ENCODE measurements around the gene SLC19A2. TPM values are rescaled to one million over a fixed set of nuclear protein-coding genes. Genes with fewer than 3 reads are reported as not detected.

Gene SLC19A2
- total RNA-seq, 4 donors from 2014 or later: 19.0 to 38.8 (median 20.6) TPM

DNA sequence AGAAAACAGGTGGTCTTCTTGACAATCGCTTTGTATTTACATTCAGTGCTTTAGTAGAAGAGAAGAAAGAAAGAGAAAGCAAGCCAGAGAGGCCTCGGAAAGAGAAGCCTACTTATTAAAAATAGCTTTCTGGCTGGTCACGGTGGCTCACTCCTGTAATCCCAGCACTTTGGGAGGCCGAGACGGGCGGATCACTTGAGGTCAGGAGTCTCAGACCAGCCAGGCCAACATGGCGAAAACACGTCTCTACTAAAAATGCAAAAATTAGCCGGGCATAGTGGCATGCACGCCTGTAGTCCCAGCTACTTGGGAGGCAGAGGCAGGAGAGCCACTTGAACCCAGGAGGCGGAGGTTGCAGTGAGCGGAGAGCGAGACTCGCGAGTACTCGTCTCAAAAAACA, 1.8 kb upstream of the SLC19A2 start:
- DNase-seq (ENCODE audit: extremely low spot score): no peak
- 89% methylated on average over 16 of the region's 16 CpGs for WGBS
- H3K4me3 ChIP-seq: no peak overlapping the region
- TF ChIP-seq POLR2AphosphoS5 (IDR thresholded peaks at IDR 0.05) (no peak), POLR2A (IDR thresholded peaks at IDR 0.05; ENCODE audit: low read depth) (no peak), CTCF (IDR thresholded peaks at IDR 0.05) (no peak), EP300 (IDR thresholded peaks at IDR 0.05) (no peak)
- H3K27me3 ChIP-seq: no peaks in the 10 kb centered on the region
- intact Hi-C loops (cut with DNase I): loop anchor here (10.0 kb wide), 1 partner anchor 383 kb away; the partner anchor contains the start of gene ATP1B1
- H3K36me3 ChIP-seq: no peaks in the 10 kb centered on the region
- H3K9me3 ChIP-seq: no peaks in the 10 kb centered on the region
- H3K27ac ChIP-seq (replicated peaks in 1 of 4): peak overlapping the region; percentile 96 to 99 (median 98)
- H3K4me1 ChIP-seq: peaks cover 9 to 47% (median 42%) of the 10 kb centered on the region in 4 donors

- Histone ChIP-seq H3K4me1 (peaks cover 9 to 51% (median 47%) of the 10 kb centered on the region in 4 donors), H3K9me3 (no peaks in the 10 kb centered on the region), H3K27ac (replicated peaks in 1 of 4) (peak overlapping the region; percentile 96 to 99 (median 98)), H3K36me3 (no peaks in the 10 kb centered on the region), H3K27me3 (no peaks in the 10 kb centered on the region), H3K4me3 (peak overlapping the region in 3 of 4 donors; percentile 79 to 85 (median 81))
- WGBS: 77% methylated on average over 5 of the region's 5 CpGs
- TF ChIP-seq POLR2AphosphoS5 (IDR thresholded peaks at IDR 0.05): no peak
- TF ChIP-seq EP300 (IDR thresholded peaks at IDR 0.05): no peak
- TF ChIP-seq POLR2A (IDR thresholded peaks at IDR 0.05; ENCODE audit: low read depth): no peak
- no peak for TF ChIP-seq CTCF (IDR thresholded peaks at IDR 0.05)
- DNase-seq (ENCODE audit: extremely low spot score): no peak
- intact Hi-C loops (cut with DNase I): loop anchor here (10.0 kb wide), 1 partner anchor 382 kb away; the partner anchor contains the start of gene ATP1B1
Measured at GRCh38 chr1:169487133-169487532, 1.4 kb upstream of the SLC19A2 start.

GRCh38 chr1:169486281-169487051, 722 bp upstream of the SLC19A2 start:
- H3K36me3 ChIP-seq: no peaks in the 10 kb centered on the region
- TF ChIP-seq CTCF (IDR thresholded peaks at IDR 0.05) (no peak), POLR2A (IDR thresholded peaks at IDR 0.05; ENCODE audit: low read depth) (no peak), POLR2AphosphoS5 (IDR thresholded peaks at IDR 0.05) (no peak)
- H3K27ac ChIP-seq (replicated peaks in 1 of 4): peak overlapping the region; percentile 96 to 99 (median 98)
- H3K9me3 ChIP-seq: no peaks in the 10 kb centered on the region
- H3K4me3 ChIP-seq: peak overlapping the region; percentile 77 to 85 (median 80)
- WGBS: 2% methylated on average over 14 of the region's 14 CpGs
- peaks cover 9 to 52% (median 48%) of the 10 kb centered on the region in 4 donors for H3K4me1 ChIP-seq
- no peak for DNase-seq (ENCODE audit: extremely low spot score)
- intact Hi-C loops (cut with DNase I): loop anchor here (10.0 kb wide), 1 partner anchor 382 kb away; the partner anchor contains the start of gene ATP1B1
- no peaks in the 10 kb centered on the region for H3K27me3 ChIP-seq

DNA sequence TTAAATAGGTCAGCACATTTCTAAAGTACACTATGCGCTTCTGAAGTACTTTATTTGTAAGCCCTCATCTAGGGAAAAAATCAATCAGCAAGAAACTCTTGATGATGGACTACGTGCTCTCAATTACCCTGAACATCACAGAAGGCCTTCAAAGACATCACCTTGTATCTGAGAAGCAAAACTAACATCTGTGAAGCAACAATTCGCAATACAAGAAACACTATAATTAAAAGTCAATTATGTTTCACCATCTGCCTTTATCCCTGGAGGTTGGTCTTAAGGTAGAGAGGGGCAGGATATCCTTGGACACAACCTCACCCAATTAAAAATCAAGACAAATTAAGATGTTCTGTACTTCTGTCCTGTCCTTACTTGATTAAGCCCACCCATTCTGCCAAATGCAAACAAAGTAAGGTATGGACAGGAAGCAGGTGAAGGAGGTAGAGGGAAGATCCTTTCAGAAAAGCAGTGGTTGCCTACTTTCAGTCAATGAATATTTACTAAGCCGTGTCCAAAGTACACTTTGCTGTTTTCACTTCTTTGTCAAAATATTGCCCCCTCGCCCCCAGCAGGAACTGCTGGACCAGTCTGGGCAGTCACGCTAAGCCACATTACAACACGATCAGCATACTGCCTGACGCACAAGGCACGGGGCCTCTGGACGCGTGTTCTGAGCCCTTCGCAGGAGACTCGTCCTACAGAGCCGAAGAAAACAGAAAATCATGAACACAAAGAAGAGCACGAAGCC, 887 bp downstream of the SLC19A2 start:
- H3K27ac ChIP-seq (replicated peaks in 1 of 4): peak overlapping the region; percentile 96 to 99 (median 98)
- no peaks in the 10 kb centered on the region for H3K27me3 ChIP-seq
- H3K4me3 ChIP-seq: peak overlapping the region; percentile 77 to 85 (median 80)
- intact Hi-C loops (cut with DNase I): loop anchor here (10.0 kb wide), 1 partner anchor 380 kb away; the partner anchor contains the start of gene ATP1B1
- no peaks in the 10 kb centered on the region for H3K36me3 ChIP-seq
- WGBS: 15% methylated on average over 13 of the region's 15 CpGs
- no peaks in the 10 kb centered on the region for H3K9me3 ChIP-seq
- TF ChIP-seq POLR2AphosphoS5 (IDR thresholded peaks at IDR 0.05): peak in 1 of 2 donors; percentile 75
- no peak for TF ChIP-seq CTCF (IDR thresholded peaks at IDR 0.05)
- TF ChIP-seq POLR2A (IDR thresholded peaks at IDR 0.05; ENCODE audit: low read depth): no peak
- peak; percentile 72 for TF ChIP-seq EP300 (IDR thresholded peaks at IDR 0.05)
- H3K4me1 ChIP-seq: peaks cover 9 to 56% (median 50%) of the 10 kb centered on the region in 4 donors
- DNase-seq (ENCODE audit: extremely low spot score): no peak
